Measurements from ENCODE around the gene EVA1B.

Gene EVA1B

DNA sequence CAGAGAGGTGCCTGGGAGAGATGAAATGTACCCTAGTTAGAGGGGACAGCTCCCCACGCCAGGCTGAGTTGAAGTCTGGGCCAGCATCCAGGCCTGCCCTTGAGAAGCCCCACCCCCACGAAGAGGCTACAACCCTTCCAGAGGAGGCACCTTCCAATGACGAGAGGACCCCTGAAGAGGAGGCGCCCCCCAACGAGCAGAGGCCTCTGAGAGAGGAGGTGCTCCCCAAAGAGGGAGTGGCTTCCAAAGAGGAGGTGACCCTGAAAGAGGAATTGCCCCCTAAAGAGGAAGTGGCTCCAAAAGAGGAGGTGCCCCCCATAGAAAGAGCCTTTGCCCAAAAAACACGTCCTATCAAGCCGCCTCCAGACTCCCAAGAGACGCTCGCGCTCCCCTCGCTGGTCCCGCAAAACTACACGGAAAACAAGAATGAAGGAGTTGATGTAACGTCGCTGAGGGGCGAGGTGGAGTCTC lies 3.1 kb downstream of the EVA1B start:
- DNase-seq (ENCODE audit: low read depth in 2 of 2) = no peak

- no peak for DNase-seq (ENCODE audit: low read depth in 2 of 2)
These were observed 14.0 kb downstream of the EVA1B start for GRCh38 chr1:36309397-36309796.

GRCh38 chr1:36307601-36308330 lies 15.7 kb downstream of the EVA1B start:
- no peak for DNase-seq (ENCODE audit: low read depth in 2 of 2)

DNA sequence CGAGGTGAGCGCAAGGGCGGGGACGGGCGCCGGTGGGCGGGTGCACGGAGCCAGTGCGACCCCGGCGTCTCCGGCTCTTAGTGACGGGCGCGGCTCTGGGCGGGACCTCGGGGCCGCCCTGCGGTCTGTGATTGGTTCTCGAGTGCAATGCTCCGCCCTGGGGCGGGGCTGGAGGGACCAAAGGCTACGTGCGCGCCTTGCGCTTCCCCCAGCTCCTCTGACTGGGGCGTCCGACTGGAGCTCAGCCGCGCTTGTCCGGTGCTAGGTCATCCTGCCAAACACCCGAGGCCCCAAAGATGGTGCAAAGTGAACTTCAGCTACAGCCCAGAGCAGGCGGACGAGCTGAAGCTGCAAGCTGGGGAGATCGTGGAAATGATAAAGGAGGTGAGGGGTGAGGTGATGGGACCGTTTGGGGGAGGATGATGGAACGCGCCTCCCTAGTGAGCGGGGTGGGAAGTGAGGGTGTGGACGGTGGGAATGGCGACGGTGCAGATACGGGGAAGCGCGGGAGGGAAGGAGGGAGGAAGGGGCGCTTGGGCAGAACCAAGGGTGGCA lies 16.5 kb downstream of the EVA1B start:
- peak; percentile 75 to 87 for DNase-seq (ENCODE audit: low read depth in 2 of 2)

DNA sequence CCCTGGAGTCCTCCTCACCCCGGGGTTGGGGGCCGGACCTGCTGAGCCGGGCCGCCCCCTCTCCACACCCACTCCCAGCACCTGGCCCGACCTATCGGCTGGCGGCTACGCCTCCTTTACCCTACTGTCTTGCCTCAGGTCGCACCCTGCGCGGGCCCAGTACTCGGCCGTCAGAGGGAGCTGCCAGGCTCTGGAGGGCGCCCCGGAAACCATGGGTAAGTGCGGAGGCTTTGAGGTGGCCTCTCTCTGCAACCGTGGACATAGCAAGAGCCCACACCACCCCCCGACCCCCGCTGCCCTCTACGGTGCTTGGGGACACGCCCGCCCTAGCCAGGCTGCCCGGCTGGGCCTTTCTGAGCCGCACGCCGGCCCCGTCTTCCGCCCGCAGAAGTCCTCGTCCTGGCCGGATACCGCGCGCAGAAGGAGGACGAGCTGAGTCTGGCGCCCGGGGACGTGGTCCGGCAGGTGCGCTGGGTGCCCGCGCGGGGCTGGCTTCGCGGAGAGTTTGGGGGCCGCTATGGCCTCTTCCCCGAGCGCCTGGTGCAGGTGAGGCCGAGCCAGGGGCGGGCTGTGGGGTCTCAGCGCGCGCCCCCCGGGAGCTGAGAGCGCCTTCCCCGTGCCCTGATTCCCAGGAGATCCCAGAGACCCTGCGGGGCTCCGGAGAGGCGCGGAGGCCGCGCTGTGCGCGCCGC lies 17.1 kb downstream of the EVA1B start, which contains the start of gene SH3D21:
Gene SH3D21 (plus strand): TSS at position 159 of the 692 bp plus-strand sequence. CDS start 53 bp downstream, at position 212.
- DNase-seq (ENCODE audit: low read depth in 2 of 2) = no peak

- DNase-seq (ENCODE audit: low read depth in 2 of 2) = no peak
These were observed 17.6 kb downstream of the EVA1B start for GRCh38 chr1:36305915-36306209.

- no peak for DNase-seq (ENCODE audit: low read depth in 2 of 2)
These were observed 18.2 kb downstream of the EVA1B start for GRCh38 chr1:36304970-36305914.

DNA sequence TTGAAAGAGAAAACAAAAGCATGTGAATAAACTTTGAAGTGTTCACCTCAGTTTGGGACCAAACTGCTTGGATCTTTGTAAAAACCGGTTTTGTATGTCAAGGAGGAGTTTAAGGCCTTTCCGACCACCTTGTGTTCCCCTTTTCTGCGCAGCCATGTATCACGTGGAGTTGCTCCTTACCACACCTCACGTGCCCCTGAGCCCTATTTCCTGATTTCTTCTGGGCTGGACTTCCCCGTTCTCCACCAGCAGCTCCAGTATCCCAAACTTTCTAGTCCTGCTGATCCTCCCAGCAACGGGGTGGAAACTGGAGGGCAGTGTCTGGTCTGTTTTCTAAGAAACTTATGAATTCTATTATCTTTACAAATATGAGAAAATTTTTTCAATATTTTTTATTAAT lies 18.9 kb downstream of the EVA1B start:
- no peak for DNase-seq (ENCODE audit: low read depth in 2 of 2)

GRCh38 chr1:36303650-36304360 lies 19.6 kb downstream of the EVA1B start:
- no peak for DNase-seq (ENCODE audit: low read depth in 2 of 2)

- no peak for DNase-seq (ENCODE audit: low read depth in 2 of 2)
These were observed 20.2 kb downstream of the EVA1B start for GRCh38 chr1:36303244-36303643.

- DNase-seq (ENCODE audit: low read depth in 2 of 2) = no peak
These were observed 22.2 kb downstream of the EVA1B start for GRCh38 chr1:36301220-36301619.

DNA sequence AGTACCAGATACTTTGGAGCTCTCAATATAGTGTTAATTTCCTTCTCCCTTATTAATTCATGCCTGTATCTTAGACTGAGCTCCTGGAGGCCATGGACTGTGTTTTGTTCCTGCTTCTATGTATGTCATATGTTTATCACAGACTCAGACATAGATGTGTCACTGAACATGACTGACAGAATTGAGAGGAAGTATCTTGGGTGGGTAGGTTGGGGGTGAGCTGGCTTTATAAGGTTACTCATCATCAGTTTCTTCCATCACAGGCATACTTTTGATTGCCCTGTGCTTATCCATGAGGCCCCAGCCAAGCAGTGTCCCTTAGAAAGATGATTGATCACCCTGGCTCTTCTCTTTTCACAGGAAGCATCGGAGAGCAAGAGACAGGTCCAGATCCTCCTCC lies 22.9 kb downstream of the EVA1B start:
- no peak for DNase-seq (ENCODE audit: low read depth in 2 of 2)

- no peak for DNase-seq (ENCODE audit: low read depth in 2 of 2)
These were observed 24.8 kb downstream of the EVA1B start for GRCh38 chr1:36298640-36299039.

DNA sequence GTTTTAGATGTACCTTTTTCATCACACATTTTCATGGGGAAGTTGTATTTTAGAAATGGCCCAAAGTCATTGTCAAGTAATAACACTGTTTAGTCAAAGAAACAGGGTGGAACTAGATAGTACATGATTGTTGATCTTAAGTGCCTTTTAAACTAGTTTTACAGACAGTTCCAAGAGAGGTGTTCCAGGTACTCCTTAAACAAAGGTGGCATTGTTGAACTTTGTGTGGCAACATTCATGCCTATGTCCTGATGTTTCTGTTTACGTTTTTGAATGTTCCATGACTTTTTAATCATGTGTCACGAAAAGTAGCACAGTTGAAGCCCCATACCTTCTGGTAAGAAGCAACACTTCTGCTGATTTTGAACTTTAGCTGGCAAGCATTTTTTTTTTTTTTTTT lies 26.4 kb downstream of the EVA1B start:
- DNase-seq (ENCODE audit: low read depth in 2 of 2) = no peak

- DNase-seq (ENCODE audit: low read depth in 2 of 2) = no peak
These were observed 28.1 kb downstream of the EVA1B start for GRCh38 chr1:36295390-36295789.

DNA sequence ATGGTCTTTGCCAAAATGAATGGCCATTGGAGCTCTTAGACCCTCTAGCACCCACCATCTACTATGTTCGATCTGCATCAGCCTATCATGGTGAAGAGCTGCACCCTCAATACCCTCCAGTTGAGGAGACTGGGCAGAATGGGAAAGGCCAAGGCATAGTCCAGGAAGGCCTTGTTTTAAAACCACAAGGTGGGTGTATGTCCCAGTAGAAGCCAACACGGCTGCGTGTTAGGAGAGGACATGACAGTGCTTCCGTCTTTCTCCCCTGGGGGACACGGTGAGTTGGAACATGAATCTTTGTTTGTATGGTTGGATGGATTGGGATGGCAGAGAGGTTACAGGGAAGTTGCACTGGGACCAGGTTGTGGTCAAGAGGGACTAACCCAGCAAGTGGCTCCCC lies 35.9 kb downstream of the EVA1B start:
- no peak for DNase-seq (ENCODE audit: low read depth in 2 of 2)

- no peak for DNase-seq (ENCODE audit: low read depth in 2 of 2)
These were observed 36.6 kb downstream of the EVA1B start for GRCh38 chr1:36286802-36287201.

DNA sequence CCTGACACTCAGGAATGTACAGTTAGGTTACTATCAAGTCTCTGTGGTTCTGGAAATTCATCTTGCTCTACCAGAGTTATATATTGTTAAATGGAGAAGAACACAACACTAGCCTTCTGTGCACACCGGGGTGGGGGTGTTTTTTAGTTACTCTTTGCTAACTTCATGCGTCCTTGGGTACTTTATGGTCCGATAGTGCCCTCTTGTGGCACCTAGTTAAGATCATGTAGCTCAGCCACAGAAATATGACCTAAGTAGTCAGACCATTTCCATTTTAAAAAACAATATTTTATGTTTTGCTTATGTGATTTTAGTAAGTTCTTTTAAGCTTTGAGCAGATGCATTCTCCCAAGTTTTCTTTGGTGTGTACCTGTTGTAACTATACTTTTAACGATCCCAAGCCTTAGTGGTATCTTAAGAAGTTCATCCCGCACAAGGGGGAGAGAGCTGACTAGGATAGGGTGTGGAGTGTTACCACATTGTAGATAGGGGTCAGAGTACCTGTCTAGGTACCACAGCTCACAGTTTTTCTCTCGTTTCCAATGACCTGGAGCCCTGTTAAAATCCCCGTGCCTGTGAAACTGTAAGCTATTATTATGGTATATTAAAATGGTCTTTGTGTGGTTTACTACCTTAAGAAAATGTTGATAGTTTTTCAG lies 37.9 kb downstream of the EVA1B start:
- DNase-seq (ENCODE audit: low read depth in 2 of 2) = peak; percentile 19 to 56

DNA sequence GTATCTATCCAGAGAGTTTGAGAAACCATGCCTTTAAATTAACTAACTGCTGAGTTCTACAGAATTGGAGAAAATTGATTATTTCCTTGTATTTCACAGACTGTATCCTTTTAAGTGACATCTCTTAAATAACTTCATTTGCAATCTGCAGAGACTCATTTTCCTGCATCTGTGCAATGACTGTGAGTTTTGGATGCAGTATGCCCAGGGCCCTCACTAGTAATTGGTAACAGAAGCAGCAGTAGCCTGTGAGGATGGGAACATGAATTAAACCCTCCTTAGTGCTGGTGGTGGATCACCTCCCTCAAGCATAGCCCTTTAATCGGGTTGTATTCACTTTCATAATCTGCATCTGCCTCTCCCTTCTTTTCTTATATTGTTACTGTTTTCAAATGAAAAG lies 38.9 kb downstream of the EVA1B start:
- no peak for DNase-seq (ENCODE audit: low read depth in 2 of 2)

- no peak for DNase-seq (ENCODE audit: low read depth in 2 of 2)
These were observed 39.4 kb downstream of the EVA1B start for GRCh38 chr1:36284061-36284460.

DNA sequence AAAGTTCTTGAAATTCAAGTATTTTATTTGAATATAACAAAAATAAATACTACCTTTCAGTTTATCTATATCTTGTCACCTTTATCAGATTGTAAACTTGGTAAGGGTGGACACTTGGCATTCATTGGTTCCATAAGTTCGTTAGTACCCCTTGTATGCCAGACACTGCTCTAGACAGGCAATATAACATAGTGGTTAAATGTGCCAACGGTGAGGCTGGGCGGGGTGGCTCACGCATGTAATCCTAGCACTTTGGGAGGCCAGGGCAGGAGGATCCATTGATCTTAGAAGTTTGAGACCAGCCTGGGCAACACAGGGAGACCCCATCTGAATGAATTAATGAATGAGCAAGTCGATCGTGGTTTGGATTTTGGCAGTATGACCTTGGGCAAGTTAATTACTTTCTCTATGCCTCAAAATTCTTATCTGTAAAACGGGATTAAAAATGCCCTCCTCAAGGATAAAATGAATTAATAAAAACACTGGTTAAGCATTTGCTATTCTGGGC lies 43.6 kb downstream of the EVA1B start:
- no peak for DNase-seq (ENCODE audit: low read depth in 2 of 2)

Data from stimulated activated CD8-positive, alpha-beta memory T cell treated with anti-CD3 and anti-CD28 coated beads, Interleukin-7, amount 100 ng/mL, for 4 hours (primary cell).